NCI-H2227 (cell line): Measurements from ENCODE around the gene SLCO2A1.

Experiments used
- DNase-seq: peaks from one replicate; lab custom pipeline; 2025; ENCODE audit not compliant: unreplicated experiment; lab: John Stamatoyannopoulos, UW

Gene SLCO2A1

DNA sequence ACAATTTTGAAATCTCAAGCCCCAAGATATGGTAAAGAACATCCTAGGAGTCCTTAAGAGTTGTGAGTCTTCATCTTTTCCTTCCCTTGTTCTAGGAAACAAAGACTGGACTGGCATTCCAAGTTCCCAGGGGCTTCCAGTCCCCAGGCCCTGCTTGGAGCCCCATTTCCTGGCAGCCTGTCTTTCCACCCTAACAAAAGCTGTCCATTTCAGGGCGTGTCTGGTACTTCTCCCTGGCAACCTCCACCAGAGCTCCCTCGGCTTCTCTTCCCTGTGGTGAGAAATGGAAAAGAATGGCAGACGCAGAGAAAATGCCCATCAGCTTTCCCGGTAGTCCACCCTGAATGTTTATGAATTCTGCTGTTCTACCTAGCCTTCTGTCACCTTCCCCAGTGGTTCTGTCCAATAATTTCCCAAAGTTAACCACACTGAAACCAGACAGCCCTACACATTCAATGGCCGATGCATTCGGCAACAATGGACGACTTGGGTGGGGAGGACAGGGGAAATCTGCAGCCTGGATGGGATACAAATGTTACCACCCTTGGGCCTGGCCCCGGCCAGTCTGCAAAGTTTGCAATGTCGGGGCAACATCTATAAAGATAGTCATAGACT lies 140.9 kb downstream of the SLCO2A1 start:
- no peak for DNase-seq

DNA sequence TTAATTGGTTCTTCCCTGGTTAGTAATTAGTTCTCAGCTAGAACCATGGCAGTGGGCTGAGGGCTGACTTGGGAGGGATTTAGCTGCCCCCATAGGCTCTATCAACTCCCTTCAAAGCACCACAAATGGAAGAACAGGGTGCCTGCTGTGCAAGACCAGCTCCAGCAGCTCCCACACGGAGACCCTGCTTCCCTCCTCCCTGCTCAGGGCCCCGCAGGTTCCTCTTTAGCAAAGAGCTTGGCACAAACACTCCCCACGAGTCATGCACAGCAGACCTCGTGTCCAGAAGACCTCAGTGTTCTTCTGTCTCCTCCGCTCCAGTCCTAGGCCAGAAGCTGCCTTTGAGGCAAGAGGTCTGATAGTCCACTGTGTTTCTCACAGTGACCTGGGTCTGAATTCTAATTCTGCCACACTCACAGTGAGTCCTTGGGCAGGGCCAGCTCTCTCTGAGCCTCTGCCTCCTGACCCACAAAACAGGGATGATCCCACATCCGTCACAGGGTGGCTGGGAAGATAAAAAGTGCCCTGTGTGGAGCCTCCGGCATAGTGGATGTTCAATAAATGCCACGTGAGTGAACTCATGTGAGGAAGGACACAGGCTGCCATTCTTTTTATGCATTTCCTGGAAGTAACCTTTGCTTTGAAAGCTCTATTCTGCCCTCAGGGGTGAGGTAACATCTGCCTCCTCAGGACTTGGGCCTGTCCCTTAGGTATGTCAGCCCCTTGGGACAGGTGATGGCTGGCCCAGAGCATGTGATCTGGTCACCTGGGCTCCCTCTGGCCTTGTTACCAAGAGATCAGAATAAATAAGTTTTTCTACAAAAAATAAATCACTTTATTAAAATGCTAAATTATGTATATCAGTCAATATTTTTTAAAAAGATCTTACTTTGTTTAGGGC lies 141.7 kb downstream of the SLCO2A1 start:
- peak; percentile 20 for DNase-seq

DNA sequence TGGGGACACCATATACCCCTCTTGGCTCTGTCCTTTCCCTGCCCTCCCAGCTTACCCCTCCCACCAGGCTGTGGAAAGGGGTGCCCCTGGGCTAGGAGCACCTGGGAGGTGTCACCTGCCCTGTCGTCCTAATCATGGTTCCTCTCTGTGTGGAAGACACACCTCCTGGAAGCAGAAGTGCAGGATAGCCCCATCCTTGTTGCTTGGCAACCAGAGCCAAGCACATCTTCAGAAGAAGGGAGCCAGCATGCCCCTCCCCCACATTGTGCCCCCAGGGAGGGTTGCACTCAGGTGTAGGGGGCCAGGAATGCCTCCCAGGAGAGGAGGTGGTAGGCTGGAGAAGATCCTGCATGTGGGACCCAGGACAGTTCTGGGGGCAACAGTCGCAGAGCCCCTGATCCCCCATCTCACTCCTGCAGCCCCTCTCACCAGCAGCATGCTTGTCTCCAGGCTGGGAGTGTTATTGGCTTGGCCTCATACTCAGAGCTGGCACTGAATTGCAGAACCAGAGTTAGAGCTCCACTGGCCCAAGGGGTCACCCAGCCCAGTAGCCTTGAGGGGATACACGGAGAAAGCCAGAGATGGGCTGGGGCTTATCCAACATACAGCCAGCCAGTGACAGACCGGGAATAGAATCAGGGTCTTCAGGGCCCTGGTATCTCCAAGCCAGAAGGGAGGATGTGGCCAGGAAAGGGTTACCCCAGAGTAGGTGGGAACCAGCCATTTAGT lies 142.5 kb downstream of the SLCO2A1 start:
- DNase-seq, result peak; percentile 25

DNA sequence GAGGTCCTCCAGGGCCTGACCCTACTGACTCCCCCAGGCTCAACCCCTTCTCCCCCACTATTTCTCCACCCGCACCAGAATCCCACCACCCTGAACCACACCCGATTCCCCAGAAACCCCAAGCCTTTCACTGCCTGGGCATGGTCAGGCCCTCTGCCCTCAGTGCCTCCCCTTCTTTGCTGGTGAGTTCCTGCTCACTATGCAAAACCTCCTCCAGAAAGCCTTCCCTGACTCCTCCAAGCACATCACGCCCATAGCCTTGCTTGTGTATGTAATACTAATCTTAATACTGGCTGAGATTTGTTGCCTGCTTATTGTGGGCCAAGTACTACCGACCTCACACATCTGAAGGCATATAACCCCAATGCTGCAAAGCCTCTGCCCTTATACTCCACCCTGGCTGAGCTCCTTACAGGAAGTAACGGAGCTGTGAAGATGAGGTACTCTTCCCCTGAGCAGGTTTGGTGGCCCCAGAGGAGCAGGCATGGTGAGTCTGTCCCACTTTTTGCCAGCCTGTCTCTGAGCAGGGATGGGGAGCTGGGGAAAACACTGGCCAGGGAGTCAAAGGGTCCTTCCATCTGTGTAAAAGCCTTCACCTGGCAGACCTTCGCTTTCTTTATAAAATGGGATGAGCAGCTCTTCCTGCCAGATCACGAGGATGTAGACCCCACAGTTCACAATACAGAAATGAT lies 143.5 kb downstream of the SLCO2A1 start:
- no peak for DNase-seq

DNA sequence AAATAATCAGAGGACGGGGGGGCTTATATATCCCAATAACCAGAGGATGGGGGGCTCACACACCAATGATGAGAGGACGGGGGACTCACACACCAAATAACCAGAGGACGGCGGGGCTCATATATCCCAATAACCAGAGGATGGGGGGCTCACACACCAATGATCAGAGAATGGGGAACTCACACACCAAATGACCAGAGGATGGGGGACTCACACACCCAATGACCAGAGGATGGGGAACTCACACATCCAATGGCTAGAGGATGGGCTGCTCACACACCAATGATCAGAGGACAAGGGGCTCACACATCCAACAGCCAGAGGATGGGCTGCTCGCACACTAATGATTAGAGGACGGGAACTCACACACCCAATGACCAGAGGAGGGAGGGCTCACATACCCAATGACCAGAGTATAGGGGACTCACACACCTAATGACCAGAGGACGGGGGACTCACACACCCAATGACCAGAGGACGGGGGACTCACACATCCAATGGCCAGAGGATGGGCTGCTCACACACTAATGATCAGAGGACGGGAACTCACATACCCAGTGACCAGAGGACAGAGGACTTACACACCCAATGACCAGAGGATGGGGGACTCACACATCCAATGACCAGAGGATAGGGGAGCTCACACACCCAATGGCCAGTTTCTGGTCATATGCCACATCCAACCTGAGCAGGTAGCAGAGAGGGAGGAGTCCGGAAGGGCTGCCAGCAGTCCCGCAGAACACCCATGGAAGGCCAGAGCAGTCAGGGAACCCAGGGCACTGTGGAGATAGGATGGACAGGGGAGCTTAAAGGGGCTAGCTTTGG lies 144.6 kb downstream of the SLCO2A1 start:
- no peak for DNase-seq

DNA sequence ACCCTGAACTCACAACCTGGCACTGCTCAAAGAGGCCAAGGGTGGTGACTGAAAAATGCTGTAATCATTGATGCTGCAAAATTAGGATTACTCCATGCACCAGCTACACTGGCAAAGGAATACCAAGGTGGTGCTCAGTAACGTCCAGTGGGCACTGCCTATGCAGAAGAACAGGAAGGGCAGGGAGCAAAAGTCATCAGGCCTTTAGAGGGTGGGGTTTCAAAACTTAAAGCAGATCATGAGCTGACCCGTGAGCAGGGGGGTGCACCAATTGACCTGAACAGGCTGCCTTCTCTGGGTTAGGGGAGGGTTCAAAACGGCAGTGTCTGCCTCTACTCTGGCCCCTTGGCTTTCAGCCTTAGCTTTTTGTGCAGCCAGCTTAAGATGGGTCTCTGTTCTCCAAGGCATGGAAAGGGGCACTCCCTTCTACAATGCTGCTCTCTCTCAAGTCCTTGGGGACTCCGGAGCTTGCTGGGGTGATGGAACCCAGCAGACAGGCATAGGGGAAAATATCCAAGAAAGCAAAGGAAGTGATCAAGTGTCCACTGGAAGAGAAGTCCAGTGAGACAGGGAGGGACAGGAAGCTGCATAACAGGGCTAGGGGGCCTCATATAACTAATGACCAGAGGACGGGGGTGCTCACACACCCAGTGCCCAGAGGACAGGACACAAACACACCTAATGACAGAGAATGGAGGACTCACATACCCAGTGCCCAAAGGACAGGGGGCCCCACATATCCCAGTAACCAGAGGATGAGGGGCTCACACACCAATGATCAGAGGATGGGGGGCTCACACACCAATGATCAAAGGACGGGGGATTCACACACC lies 145.5 kb downstream of the SLCO2A1 start:
- DNase-seq, result no peak

DNA sequence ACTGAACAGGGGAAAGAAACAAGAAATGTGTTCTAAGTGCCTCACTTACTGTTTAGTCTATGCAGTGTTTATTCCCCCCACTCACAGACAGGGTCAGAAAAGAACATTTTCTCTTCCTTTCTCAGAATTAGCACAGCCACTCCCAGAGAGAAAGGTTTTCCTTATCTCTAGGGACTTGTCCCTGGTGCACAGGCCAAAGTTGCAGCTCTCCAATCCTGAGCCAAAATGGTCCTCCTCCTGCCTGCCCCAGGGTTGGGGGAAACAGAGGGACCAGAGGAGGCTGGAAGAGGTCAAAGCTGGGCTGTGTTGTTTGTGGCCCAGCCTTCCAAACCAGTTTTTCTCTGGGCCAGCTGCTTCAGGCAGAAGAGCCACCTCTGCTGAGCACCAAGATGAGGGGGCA lies 146.1 kb downstream of the SLCO2A1 start:
- no peak for DNase-seq

DNA sequence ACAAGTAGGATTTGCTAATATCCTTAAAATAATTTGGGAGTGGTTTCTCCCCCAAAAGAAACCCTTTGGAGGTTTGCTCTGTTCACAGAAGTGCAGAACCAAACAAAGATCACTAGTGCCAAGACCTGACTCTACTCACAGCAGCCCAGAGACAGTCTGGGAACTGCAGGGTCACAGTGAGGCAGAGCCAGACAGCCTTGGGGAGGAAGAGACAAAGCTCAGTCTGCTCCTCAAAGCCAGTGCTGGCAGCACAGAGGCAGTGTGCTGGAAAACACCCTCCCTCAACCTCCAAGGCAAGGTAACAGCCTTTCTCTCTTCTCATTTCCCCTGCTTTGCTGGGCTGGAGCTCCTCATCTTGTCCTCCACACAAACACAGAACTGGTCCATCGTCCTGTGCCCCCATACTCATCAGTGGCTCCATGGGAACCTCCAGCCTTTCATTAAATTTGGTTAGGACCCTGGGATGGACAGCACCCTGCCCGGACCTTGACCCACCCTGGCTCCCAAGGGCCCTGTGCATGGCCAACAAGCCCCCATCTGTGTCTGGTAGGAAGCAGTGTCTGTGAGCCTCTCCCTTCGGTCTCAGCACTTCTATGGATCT lies 146.6 kb downstream of the SLCO2A1 start:
- DNase-seq, result no peak

DNA sequence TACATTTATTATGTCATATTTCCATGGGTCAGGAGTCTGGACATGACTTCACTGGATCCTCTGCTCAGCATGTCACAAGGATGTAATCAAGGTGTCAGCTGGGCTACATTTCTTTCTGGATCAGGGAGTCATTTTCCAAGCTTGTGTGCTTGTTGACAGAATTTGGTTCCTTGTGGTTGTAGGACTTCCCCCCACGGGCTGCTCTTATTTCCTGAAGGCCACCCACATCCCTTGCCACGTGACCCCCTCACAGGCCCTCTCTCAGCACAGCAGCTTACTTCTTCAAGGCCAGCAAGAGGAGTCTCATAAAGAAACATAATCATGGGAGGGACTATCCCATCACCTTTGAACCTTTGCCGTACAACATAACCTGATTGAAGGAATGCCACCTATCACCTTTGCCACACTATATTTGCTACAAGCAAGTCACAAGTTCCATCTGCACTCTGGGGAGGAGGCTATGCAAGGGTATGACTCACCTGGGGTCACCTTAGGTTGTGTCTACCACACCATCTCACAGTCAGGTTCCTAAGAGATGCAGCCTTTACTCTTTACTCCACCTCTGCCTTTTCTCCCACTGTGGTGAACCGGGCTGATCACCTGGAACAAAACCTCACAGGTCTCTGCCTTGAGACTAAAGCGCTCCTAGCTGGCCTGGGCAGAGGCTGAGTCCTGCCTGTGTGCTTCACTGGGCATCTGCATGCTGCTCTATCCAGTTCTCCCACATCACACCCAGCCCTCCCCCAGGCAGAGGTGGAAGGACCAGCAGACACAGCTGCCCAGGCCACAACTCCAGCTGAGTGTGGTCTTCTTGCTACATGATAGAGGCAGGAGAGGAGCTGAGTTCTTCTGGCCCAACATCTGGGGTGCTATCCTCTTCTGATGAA lies 147.5 kb downstream of the SLCO2A1 start:
- no peak for DNase-seq

DNA sequence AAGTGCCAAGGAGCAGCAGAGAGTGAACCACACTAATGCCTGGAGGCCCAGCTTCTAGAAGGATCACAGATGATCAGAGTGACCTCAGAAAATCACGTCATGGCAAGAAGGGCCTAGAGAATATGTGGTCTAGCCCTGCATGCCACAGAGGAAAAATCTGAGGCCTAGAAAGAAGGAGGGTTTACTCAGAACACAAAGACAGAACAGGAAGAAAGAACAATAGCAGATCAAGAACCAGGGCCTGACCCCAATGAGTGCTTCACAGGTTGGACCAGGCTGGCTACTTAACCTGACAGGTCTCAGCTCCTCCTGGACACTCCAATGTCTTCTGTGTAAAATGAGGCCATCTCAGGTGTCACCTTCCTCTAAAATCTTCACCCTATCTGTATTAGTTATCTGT lies 148.2 kb downstream of the SLCO2A1 start:
- DNase-seq, result no peak

DNA sequence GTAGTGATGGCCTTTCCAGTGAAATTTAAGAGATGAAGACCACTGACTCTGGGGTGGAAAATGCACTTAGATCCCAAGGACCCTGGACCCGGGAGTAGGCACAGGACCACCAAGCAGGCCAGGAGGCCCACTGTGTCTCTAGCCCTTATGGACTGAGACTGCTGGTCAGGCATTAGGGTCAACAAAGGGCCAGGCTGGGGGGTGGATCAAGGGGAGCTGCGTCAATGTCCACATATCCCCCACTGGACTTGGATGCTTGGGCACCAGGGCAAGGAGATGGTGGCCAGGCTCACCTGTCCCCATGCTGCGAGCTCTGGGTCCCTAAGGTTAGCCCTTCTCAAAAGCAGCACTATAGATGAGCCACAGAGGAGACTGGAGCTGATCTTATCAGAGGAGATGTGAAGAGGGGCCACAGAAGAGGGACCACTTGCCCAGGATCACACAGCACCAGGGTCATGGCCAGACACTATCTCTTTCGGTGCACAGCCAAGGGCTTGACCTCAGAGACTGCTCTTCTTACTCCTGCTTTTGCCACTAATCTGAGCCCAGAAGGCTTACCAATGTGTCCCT lies 148.8 kb downstream of the SLCO2A1 start:
- DNase-seq, result no peak

DNA sequence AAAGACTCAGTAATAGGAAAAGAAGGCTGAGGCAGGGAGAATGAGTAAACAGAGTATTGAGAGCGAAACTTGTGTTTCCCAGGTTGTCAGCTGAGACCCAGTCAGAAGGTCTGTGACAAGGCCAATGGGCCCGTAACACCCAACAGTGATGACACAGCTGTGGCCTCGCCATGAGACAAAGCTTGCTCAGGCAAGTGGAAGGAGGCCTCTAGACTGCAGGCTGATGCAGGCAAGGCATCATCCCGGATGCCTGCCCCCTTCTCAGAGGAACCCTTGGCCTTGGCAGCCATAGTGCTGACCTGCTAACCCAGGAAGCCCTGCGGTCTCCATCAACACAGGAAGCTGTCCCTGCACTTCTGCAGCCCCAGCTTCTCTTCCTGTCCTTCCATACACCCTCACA lies 149.4 kb downstream of the SLCO2A1 start:
- DNase-seq, result no peak

DNA sequence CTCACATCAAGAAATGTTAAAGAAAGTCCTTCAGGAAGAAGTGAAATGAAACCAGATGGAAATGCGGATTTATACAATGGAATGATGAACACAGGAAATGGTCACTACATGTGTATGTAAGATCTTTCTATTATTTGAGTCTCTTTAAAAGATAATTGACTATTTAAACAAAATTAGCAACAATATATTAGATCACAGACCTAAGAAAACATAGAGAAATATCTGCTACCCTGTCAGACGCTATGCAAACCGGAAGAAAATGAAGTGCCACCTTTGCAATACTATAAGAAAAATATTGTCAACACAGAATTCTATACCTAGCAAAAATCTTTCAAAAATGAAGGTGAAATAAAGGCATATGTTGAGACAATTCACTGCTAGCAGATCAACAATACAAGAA lies 151.2 kb downstream of the SLCO2A1 start:
- DNase-seq, result no peak
